Astrocyte of the cerebellum (primary cell): Measurements from ENCODE around the gene VPS52.

Source experiments
- DNase-seq: peaks from one replicate; pipeline ENCODE4 v3.0.0-alpha.2; 2011; ENCODE audit warnings: low read depth
- H3K4me3 ChIP-seq: 2 replicates; pipeline ENCODE4 v1.5.1; 2011; ENCODE audit warnings: mild to moderate bottlenecking, low read depth, low read length, moderate library complexity
- CTCF ChIP-seq: IDR thresholded peaks from 2 replicates; pipeline ENCODE4 v1.5.1; 2012; ENCODE audit warnings: low read length, low read depth, moderate library complexity, mild to moderate bottlenecking; ENCODE audit errors: missing control alignments
- in situ Hi-C: cut with HindIII; loops from 2 replicates; pipeline ENCODE4 v1.10.0; 2017; ENCODE audit warnings: low sequenced_read_pairs

Gene VPS52

GRCh38 chr6:33209856-33210255 is 61.8 kb downstream of the VPS52 start:
- H3K4me3 ChIP-seq, result no peak overlapping the region
- TF ChIP-seq CTCF, result no peak
- DNase-seq, result no peak
- in situ Hi-C loops, result no loop called here

GRCh38 chr6:33208091-33208967 is 63.3 kb downstream of the VPS52 start, which contains the start of gene RING1:
RING1 (plus strand) TSS chr6:33208500; CDS start chr6:33208823, 323 bp downstream.
- DNase-seq, result no peak
- TF ChIP-seq CTCF, result no peak
- H3K4me3 ChIP-seq, result peak within 1 kb of the TSS; percentile 74
- in situ Hi-C loops, result no loop called here

- peak overlapping the region; percentile 74 for H3K4me3 ChIP-seq
- in situ Hi-C loops, result no loop called here
- no peak for DNase-seq
- TF ChIP-seq CTCF, result no peak
Measured at GRCh38 chr6:33207552-33208090, 64.1 kb downstream of the VPS52 start.

- in situ Hi-C loops, result no loop called here
- peak overlapping the region; percentile 74 for H3K4me3 ChIP-seq
- no peak for DNase-seq
- no peak for TF ChIP-seq CTCF
Measured at GRCh38 chr6:33206864-33207551, 64.7 kb downstream of the VPS52 start.

GRCh38 chr6:33206027-33206863 is 65.4 kb downstream of the VPS52 start:
- no peak for TF ChIP-seq CTCF
- H3K4me3 ChIP-seq, result no peak overlapping the region
- no peak for DNase-seq
- in situ Hi-C loops, result no loop called here
